A673 (cell line): ENCODE results near the gene EVPL.

Source experiments
- EZH2 ChIP-seq: fragments of 200-600 bp; sonication (generic); IDR thresholded peaks from 2 replicates; pipeline ENCODE4 v1.6.1; 2017; ENCODE audit warnings: borderline replicate concordance, low read depth, mild to moderate bottlenecking, mixed read lengths, antibody characterized with exemption, low read length; ENCODE audit not compliant: poor library complexity, severe bottlenecking
- TF ChIP-seq, protein P1 (sequence below): fragments of 300-800, 200-600 bp; sonication (generic); conservative IDR thresholded peaks from 2 replicates; pipeline ENCODE4 v1.5.1; 2017; ENCODE audit warnings: low read depth, mild to moderate bottlenecking, antibody characterized with exemption, low read length, moderate library complexity, mixed read lengths

DNA sequence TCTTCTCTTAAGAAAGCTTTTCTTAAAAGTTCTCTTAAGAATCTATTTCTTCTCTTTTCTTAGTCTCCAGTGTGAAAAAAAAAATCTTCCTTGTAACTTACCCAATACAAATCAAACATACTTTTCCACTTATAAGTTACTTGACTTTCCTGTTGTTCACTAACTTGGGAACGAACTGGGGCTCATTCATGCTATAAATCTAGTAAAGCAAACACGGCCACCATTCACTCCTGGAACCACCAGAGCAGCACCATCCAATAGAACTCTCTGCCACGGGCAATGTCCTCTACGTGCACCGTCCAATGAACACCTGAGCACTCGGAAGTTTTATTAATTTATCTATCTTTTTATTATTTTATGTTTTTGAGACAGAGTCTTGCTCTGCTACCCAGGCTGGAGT lies 24.5 kb upstream of the EVPL start:
- no peak for TF ChIP-seq EZH2
- TF ChIP-seq, protein P1, sequence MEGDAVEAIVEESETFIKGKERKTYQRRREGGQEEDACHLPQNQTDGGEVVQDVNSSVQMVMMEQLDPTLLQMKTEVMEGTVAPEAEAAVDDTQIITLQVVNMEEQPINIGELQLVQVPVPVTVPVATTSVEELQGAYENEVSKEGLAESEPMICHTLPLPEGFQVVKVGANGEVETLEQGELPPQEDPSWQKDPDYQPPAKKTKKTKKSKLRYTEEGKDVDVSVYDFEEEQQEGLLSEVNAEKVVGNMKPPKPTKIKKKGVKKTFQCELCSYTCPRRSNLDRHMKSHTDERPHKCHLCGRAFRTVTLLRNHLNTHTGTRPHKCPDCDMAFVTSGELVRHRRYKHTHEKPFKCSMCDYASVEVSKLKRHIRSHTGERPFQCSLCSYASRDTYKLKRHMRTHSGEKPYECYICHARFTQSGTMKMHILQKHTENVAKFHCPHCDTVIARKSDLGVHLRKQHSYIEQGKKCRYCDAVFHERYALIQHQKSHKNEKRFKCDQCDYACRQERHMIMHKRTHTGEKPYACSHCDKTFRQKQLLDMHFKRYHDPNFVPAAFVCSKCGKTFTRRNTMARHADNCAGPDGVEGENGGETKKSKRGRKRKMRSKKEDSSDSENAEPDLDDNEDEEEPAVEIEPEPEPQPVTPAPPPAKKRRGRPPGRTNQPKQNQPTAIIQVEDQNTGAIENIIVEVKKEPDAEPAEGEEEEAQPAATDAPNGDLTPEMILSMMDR: no peak
